Sigmoid colon (tissue), 4 donors: ENCODE data around the gene ITLN2.

Experiments
- EP300 ChIP-seq, 4 donors: sonication (generic); formaldehyde crosslinking; IDR thresholded peaks; one replicate each; pipeline ENCODE4 v1.6.1; 2017; ENCODE audit warnings: antibody characterized with exemption in 4 of 4
- POLR2A ChIP-seq, 2 donors: fragments of 450-650 bp; IDR thresholded peaks; one replicate each; pipeline ENCODE4 v1.6.1; 2016; ENCODE audit warnings: antibody characterized with exemption in 2 of 2, mild to moderate bottlenecking in 2 of 2, moderate library complexity in 2 of 2
- TF ChIP-seq, protein P1 (sequence below), 4 experiments: fragments of 450-650 bp in 3 of 4; fragments of 200-600 bp in 1 of 4; IDR thresholded peaks; one replicate each; pipeline ENCODE4 v1.5.1; 2016 to 2019; ENCODE audit warnings: antibody characterized with exemption in 4 of 4, mild to moderate bottlenecking in 3 of 4, moderate library complexity in 2 of 4

DNA sequence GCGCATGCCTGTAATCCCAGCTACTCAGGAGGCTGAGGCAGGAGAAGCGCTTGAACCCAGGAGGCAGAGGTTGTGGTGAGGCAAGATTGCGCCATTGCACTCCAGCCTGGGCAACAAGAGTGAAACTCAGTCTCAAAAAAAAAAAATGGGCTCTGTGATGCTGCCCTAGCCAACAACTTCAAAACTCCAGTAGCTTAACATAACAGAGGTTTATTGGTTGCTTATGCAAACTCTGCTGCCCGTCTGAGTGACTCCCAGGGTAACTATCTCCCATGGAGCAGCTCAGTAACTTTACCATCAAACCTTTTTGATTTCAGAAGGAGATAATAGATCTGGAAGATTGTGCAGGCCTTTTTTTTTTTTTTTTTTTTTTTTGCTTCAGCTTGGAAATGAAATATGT lies 18.9 kb upstream of the ITLN2 start:
- TF ChIP-seq, protein P1, sequence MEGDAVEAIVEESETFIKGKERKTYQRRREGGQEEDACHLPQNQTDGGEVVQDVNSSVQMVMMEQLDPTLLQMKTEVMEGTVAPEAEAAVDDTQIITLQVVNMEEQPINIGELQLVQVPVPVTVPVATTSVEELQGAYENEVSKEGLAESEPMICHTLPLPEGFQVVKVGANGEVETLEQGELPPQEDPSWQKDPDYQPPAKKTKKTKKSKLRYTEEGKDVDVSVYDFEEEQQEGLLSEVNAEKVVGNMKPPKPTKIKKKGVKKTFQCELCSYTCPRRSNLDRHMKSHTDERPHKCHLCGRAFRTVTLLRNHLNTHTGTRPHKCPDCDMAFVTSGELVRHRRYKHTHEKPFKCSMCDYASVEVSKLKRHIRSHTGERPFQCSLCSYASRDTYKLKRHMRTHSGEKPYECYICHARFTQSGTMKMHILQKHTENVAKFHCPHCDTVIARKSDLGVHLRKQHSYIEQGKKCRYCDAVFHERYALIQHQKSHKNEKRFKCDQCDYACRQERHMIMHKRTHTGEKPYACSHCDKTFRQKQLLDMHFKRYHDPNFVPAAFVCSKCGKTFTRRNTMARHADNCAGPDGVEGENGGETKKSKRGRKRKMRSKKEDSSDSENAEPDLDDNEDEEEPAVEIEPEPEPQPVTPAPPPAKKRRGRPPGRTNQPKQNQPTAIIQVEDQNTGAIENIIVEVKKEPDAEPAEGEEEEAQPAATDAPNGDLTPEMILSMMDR (IDR thresholded peaks at IDR 0.05), result no peak
- TF ChIP-seq POLR2A (IDR thresholded peaks at IDR 0.05) (no peak), EP300 (IDR thresholded peaks at IDR 0.05) (no peak)
